Brain pericyte (primary cell): ENCODE measurements around the gene CNPPD1.
A peak's percentile ranks its signal among the peaks of the same experiment; 100 is the strongest.

Experiments used
- DNase-seq: peaks from one replicate; pipeline ENCODE4 v3.0.0-alpha.2; 2012; ENCODE audit warnings: low read depth, low spot score

The CNPPD1 gene

DNA sequence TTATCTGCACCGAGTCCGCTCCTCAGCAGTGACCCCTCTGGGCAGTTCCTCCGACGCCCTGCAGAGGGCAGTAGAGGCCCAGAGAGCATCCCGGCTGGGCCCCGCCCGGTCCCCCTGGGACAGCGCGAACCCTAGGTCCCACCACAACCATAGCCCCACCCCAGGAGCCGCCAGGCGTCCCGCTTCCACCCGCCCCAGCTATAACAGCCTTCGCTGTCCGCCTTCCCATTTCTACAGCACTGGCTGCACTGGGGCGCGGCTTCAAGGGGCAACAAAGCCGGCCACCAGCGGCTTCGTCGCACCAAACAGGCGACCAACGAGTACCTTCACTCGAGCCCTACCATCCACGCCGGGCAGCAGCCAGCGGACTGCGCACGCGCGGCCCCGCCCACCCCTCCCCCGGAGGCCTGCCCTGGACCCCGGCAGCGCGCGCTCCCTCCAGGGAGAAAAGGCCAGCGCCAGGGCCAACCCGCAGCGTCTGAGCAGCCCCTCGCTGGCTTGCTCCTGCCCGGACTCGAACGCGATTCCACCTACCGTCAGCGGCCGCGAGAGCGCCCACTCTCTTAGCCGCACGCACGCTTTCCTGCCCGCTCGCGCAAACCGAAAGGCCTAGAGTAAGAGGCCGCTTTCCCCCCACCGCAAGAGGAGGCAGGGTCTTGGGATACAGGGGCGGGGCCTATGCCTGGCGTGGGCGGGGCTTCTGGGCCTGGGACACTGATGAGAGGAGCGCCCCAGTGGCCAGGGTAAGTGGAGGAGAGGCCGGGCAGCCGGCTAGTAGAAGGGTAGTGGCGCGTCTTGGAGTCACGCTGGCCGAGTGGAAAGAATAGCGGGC lies 16.3 kb downstream of the CNPPD1 start, which contains the start of gene NHEJ1:
Gene NHEJ1, minus strand, starts transcription at position 630 of the 832 bp plus-strand sequence. CDS start 2,453 bp downstream, outside the sequence.
- peak; percentile 82 for DNase-seq

GRCh38 chr2:219159771-219160185 lies 16.9 kb downstream of the CNPPD1 start:
- DNase-seq = no peak

- DNase-seq = no peak
These were observed 18.1 kb downstream of the CNPPD1 start for GRCh38 chr2:219158586-219158985.

- DNase-seq = no peak
These were observed 18.7 kb downstream of the CNPPD1 start for GRCh38 chr2:219158025-219158424.

GRCh38 chr2:219157396-219157795 lies 19.3 kb downstream of the CNPPD1 start:
- no peak for DNase-seq

DNA sequence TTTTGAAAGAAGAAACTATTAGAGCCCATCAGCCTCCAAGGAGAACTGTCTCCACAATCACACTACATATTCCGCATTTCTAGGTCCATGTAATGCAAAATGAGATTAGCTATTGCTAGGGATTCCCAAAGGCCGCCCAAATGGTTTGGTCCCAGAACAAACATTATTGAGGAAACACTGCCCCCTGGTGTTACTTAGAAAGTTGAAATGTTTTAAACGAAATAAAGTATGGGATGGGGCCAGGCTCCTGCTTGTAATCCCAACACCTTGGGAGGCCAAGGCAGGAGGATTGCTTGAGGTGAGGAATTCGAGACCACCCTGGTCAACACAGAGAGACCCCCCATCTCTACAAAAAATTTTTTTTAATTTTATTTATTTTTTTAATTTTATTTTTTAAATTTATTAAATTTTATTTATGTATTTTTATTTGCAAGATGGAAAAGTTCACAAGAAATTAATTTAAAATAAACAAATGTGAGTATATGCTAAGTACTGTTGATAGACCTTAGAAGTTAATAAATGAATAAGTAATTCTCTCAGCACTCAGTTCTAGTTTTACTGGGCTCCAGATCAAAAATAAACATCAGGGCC lies 21.6 kb downstream of the CNPPD1 start:
- DNase-seq = no peak

GRCh38 chr2:219149667-219150066 lies 27.1 kb downstream of the CNPPD1 start:
- no peak for DNase-seq

- DNase-seq = peak; percentile 77
These were observed 34.4 kb downstream of the CNPPD1 start for GRCh38 chr2:219142329-219142728.

GRCh38 chr2:219140722-219141121 lies 36.0 kb downstream of the CNPPD1 start:
- DNase-seq = no peak

GRCh38 chr2:219133976-219134375 lies 42.7 kb downstream of the CNPPD1 start:
- DNase-seq = no peak

DNA sequence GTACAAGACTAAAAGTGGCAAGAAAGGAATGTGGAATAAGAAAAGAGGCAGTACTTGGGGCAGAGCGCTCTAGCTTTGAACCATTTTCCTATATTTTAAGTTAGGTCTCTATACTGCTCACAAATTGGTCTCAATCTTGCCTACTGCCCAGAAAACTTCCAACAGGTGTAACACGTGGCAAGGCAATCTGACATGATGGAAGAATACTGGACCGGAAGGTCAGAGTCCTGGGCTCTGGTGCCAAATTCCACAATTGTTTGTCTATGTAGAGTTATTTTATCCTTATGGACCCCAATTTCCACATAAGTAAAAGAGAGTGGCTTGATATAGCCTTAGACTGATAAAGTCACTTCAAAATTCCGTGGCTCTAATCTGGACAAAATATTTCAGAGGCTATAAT lies 45.0 kb downstream of the CNPPD1 start:
- no peak for DNase-seq

GRCh38 chr2:219131327-219131726 lies 45.4 kb downstream of the CNPPD1 start:
- no peak for DNase-seq

DNA sequence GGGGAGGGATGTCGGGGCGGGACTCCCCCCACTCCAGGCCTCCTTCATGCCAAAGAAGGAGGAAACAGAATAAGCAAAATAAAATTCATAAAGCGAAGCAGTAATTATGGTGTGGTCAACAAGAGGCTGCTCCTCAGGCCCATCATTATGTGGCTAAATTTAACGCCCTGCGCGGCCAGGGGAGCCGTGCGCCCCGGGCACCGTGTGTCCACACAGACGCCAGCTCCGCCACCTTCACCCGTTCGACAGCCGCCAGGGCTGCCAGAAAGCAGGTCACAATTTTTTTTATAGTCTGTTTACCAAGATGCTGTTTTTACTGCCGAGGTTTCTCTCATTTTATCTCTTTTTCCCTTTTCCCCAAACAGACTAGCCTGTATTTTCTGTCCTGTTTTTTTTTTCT lies 47.1 kb downstream of the CNPPD1 start:
- DNase-seq = no peak

DNA sequence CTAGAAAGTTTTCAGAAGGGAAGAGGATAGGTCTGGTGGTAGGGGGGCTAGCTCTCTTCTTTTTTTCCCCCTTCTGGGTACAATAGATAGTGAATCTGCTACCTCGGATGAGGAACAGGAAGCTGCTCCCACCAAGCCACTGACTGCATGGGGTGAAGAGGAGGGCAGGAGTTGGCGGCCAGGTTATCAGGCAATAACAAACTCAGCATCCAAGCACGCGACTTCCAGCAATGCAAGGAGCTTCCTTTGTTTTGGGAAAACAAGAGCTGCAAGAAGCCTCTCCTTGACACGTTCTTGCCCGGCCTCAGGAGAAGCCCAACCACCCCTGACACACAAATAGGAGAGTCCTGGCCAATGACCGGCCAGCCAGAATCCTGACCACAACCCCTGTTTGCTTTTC lies 48.3 kb downstream of the CNPPD1 start:
- DNase-seq = no peak

- no peak for DNase-seq
These were observed 49.6 kb downstream of the CNPPD1 start for GRCh38 chr2:219127037-219127635.

DNA sequence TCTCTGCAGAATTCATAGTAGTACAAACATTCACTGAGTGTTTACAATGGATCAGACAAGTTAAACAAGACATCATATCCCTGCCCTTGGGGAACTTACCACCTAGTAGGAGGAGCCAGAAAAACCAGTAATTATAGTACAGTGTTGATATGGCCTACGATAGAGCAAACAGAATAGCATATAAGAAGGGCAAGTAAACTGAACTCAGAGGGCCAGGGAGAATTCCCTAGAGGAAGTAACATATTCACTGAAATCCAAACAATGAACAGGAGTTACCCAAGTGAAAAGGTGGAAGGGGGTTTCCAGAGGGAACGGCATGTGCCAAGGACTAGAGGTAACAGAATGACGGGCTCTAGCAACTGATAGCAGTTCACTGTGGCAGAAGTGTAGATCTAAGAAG lies 50.2 kb downstream of the CNPPD1 start:
- no peak for DNase-seq

DNA sequence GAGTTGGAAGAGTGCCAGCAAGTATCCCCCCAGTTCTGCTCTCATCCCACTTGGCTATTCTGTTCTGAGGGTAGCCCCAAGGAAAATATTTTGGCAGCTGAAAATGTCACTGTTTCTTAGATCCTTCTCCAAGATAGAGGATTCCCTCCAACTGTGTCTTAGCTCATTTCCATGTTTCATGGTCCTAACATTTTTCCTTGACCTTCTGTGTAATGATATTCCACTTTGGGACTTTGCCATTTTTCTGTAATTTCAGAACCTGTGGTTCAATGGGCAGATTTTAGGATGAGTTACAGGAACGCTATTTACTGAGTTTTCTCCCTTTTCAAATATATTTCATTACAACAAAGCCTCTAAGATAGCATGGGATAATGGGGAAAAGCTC lies 50.8 kb downstream of the CNPPD1 start:
- no peak for DNase-seq

- no peak for DNase-seq
These were observed 51.4 kb downstream of the CNPPD1 start for GRCh38 chr2:219125225-219125885.

- no peak for DNase-seq
These were observed 52.2 kb downstream of the CNPPD1 start for GRCh38 chr2:219124381-219125110.

DNA sequence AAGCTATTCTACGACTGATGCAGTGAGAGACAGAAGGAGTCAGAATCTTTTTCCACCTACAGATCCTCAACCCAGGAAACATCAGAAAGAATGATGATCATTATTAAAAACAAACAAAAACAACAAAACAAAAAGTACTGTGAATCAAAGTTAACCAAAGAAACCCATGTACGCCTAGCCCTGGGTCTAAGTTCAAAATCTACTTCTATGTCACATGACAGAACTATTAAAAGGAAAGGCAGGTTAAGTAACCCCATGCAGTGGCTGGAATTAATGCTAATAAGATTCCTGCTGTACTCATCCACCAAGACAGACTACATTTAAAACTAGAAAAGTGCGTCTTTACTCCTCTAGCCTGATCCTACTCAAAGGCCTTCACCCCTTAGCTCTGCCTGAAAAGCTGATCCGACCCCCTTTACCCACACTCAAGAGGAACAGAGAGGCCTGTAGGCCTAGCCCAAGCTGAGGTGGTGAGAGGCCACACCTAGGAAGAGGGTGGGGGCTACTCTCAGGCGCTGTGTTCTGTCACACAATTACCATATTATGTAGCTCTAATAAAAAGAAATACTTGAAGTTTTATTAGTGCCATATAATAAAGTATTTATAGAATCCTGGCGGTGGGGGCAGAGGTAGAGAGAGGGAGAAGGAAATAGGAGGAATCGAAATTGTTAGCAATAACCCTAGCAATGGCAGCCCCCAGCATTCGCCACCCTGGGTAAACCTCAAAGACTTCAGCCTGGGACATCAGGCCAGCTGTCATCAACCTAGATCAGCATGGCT lies 53.2 kb downstream of the CNPPD1 start:
- no peak for DNase-seq
